Measurements from ENCODE around the gene DCUN1D2.

GRCh38 chr13:113534236-113534860, 43.8 kb upstream of the DCUN1D2 start:
- no peak for TF ChIP-seq POLR2A (IDR thresholded peaks at IDR 0.05)
- TF ChIP-seq, protein P1, sequence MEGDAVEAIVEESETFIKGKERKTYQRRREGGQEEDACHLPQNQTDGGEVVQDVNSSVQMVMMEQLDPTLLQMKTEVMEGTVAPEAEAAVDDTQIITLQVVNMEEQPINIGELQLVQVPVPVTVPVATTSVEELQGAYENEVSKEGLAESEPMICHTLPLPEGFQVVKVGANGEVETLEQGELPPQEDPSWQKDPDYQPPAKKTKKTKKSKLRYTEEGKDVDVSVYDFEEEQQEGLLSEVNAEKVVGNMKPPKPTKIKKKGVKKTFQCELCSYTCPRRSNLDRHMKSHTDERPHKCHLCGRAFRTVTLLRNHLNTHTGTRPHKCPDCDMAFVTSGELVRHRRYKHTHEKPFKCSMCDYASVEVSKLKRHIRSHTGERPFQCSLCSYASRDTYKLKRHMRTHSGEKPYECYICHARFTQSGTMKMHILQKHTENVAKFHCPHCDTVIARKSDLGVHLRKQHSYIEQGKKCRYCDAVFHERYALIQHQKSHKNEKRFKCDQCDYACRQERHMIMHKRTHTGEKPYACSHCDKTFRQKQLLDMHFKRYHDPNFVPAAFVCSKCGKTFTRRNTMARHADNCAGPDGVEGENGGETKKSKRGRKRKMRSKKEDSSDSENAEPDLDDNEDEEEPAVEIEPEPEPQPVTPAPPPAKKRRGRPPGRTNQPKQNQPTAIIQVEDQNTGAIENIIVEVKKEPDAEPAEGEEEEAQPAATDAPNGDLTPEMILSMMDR (IDR thresholded peaks at IDR 0.05), result no peak
